Naive thymus-derived CD4-positive, alpha-beta T cell (primary cell): ENCODE measurements around the gene KCNIP3. TPM values are rescaled to one million over a fixed set of nuclear protein-coding genes. Genes with fewer than 3 reads are reported as not detected.

Source experiments
- ATAC-seq: fragments of 150-1000 bp; cut with Tn5 transposase; 2 replicates; pipeline ENCODE4 v1.10.0; 2021; ENCODE audit warnings: mild to moderate bottlenecking, moderate library complexity
- CTCF ChIA-PET: fragments of 350-600 bp; sonication (Branson Sonifier 250); formaldehyde crosslinking; loops from one replicate; lab custom pipeline; 2021; ENCODE audit warnings: antibody characterized with exemption; lab: Charles Lee
- POLR2A ChIA-PET: fragments of 350-600 bp; sonication (Branson Sonifier 250); formaldehyde crosslinking; loops from one replicate; lab custom pipeline; 2021; ENCODE audit warnings: antibody characterized with exemption, inconsistent platforms; lab: Charles Lee
- DNase-seq, 9 donors: peaks; one replicate each; pipeline versions ENCODE4 v3.0.0 to v3.0.0-alpha.2; 2020 to 2022; ENCODE audit warnings: mixed read lengths in 1 of 9
- H3K27ac ChIP-seq: one replicate; pipeline ENCODE4 v1.7.0; 2013; ENCODE audit warnings: mild to moderate bottlenecking, low read depth, low read length, moderate library complexity
- H3K27me3 ChIP-seq, 2 donors: one replicate each; pipeline ENCODE4 v1.7.0; 2013; ENCODE audit warnings: low read length in 2 of 2, mild to moderate bottlenecking in 2 of 2, moderate library complexity in 2 of 2; ENCODE audit not compliant: control insufficient read depth in 2 of 2, insufficient read depth in 2 of 2
- H3K36me3 ChIP-seq, 3 experiments: 1 replicate in 2 of 3; 2 replicates in 1 of 3; pipeline ENCODE4 v1.7.0; 2013; ENCODE audit warnings: low read length in 3 of 3, mild to moderate bottlenecking in 3 of 3, moderate library complexity in 1 of 3; ENCODE audit not compliant: insufficient read depth in 3 of 3, control insufficient read depth in 2 of 3
- H3K4me1 ChIP-seq, 2 donors: one replicate each; pipeline ENCODE4 v1.7.0; 2013; ENCODE audit warnings: low read length in 2 of 2, mild to moderate bottlenecking in 2 of 2, moderate library complexity in 1 of 2; ENCODE audit not compliant: control insufficient read depth in 2 of 2, insufficient read depth in 2 of 2
- H3K4me3 ChIP-seq: 2 replicates; pipeline ENCODE4 v1.7.0; 2013; ENCODE audit warnings: mild to moderate bottlenecking, low read length
- H3K9me3 ChIP-seq, 3 experiments: 1 replicate in 2 of 3; 2 replicates in 1 of 3; pipeline ENCODE4 v1.7.0; 2013; ENCODE audit warnings: low read length in 3 of 3; ENCODE audit not compliant: control insufficient read depth in 2 of 3
- H3K27ac Mint-ChIP-seq, 9 donors: one replicate each; pipeline ENCODE4 v1.8.0; 2020 to 2022; ENCODE audit warnings: mixed read lengths in 9 of 9, mild to moderate bottlenecking in 8 of 9, moderate library complexity in 5 of 9, inconsistent platforms in 2 of 9
- H3K27me3 Mint-ChIP-seq, 5 donors: one replicate each; pipeline ENCODE4 v1.8.0; 2021 to 2022; ENCODE audit warnings: mixed read lengths in 5 of 5, mild to moderate bottlenecking in 1 of 5
- H3K36me3 Mint-ChIP-seq, 5 donors: one replicate each; pipeline ENCODE4 v1.8.0; 2020 to 2022; ENCODE audit warnings: mixed read lengths in 5 of 5, mild to moderate bottlenecking in 3 of 5, inconsistent platforms in 1 of 5
- H3K4me1 Mint-ChIP-seq, 7 donors: one replicate each; pipeline ENCODE4 v1.8.0; 2020 to 2022; ENCODE audit warnings: mixed read lengths in 7 of 7, mild to moderate bottlenecking in 3 of 7, inconsistent platforms in 1 of 7
- H3K4me3 Mint-ChIP-seq, 10 donors: one replicate each; pipeline ENCODE4 v1.8.0; 2020 to 2022; ENCODE audit warnings: mild to moderate bottlenecking in 10 of 10, mixed read lengths in 10 of 10, moderate library complexity in 6 of 10, inconsistent platforms in 2 of 10
- H3K9me3 Mint-ChIP-seq, 11 donors: one replicate each; pipeline ENCODE4 v1.8.0; 2020 to 2022; ENCODE audit warnings: mixed read lengths in 11 of 11, mild to moderate bottlenecking in 4 of 11, inconsistent platforms in 1 of 11, moderate library complexity in 1 of 11
- intact Hi-C, 2 donors: fragments of 100-400 bp; cut with micrococcal nuclease; formaldehyde crosslinking; loops; one replicate each; pipeline ENCODE4 v1.15.1; 2023
- polyA plus RNA-seq, 2 donors: library from polyadenylated mRNA; unstranded; fragments of 300-500 nt; fragmentation: Illumina TruSeq; gene quantifications; one replicate each; pipeline ENCODE4 v1.2.3, GENCODE V29; 2021
- total RNA-seq, 6 experiments: library from RNA in 5 of 6; stranded (reverse) in 5 of 6; gene quantifications; 1 replicate in 5 of 6; 2 replicates in 1 of 6; pipeline ENCODE4 v1.2.3 and lab custom pipeline; 2021 to 2026

The KCNIP3 gene
- total and polyA plus RNA-seq, 7 experiments from 2014 or later: 1.0 TPM; not detected in 6

DNA sequence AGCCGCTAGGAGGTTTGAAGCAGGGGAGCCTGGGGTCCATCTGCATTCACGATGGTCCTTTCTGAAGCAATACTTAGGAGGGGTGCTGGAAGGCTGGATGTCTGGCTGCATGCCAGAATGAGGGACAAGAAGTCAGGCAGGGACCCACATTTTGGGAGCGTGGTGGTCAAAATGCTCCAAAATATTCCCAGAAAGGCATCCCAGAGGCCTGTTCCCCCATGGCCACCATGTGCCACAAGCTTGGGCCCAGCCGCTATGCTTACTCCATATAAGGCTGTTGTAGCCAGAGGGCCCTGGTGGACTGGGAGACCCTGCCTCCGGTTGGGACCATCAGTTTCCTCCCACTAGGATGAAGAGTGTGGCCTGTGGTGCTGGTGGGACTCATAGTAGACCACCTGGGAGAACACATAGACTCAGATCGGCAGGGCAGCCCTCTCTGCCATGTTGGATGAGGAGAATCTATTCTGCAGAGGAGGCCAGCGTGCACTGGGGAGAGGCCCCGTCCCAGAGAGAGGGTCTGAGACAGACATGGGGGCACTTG lies 26.5 kb upstream of the KCNIP3 start:
- Mint-ChIP-seq H3K4me1 (no peaks in the 10 kb centered on the region), H3K36me3 (no peaks in the 10 kb centered on the region), H3K9me3 (no peaks in the 10 kb centered on the region), H3K27me3 (peaks cover 0 to 19% (median 0%) of the 10 kb centered on the region in 5 donors), H3K27ac (no peak overlapping the region), H3K4me3 (no peak overlapping the region)
- Histone ChIP-seq H3K4me1 (no peaks in the 10 kb centered on the region), H3K9me3 (no peaks in the 10 kb centered on the region), H3K27me3 (no peaks in the 10 kb centered on the region), H3K4me3 (no peak overlapping the region), H3K27ac (no peak overlapping the region), H3K36me3 (no peaks in the 10 kb centered on the region)
- ATAC-seq: no peak
- POLR2A ChIA-PET: no interaction called here
- intact Hi-C loops: no loop called here
- no peak for DNase-seq
- CTCF ChIA-PET: no interaction called here

DNA sequence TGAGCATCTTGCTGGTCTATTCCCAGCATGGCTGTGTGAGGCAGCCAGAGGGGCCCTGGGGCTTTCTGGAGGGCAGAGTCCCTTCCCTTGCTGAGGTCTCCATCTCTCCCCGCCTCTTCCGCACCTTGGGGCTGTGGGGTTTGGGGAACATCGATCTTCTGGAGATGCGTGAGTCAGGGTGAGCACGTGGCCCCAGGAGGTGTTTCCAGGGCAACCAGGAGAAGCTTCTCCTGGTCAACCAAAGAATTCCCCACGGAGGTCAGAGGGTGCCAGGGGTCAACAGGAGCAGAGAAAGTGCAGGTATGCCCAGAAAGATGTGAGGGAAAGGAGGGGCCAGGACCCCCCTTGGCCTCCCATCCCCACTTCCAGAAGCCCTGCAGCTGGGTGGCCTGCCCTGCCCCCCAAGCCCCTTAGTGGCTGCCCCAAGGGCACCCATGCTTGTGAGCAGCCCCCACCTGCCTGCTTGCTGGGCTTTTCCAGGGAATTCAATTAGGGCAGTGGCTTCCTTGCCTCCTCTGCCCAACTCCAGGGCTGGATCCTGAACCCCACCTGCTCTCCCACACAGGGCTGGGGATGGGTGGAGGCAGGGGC lies 25.7 kb upstream of the KCNIP3 start:
- intact Hi-C loops: no loop called here
- no peaks in the 10 kb centered on the region for H3K4me1 Mint-ChIP-seq

DNA sequence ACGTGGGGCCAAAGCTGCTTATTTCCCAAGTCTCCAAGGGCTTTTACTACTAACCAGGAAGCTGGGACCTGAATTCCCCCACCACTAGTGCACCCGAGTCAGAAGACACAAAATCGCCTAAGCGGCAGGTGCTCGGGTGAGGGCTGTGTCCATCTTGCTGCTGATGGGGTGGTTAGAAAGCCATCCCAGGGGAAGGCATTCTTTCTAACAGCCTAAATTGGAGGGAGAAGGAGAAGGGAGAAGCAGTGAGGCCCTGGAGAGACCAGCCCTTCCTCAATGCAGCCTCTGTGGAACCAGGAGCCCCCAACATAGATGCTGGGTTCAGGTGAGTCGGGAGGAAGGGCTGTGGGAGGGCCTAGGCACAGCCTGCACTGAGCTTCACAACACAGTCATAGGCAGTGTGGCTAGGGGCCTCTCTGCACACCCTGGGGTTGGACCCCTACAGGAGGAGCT lies 24.8 kb upstream of the KCNIP3 start:
- no peaks in the 10 kb centered on the region for H3K27me3 ChIP-seq
- intact Hi-C loops: no loop called here
- H3K4me1 Mint-ChIP-seq: no peaks in the 10 kb centered on the region
- peaks cover 0 to 6% (median 0%) of the 10 kb centered on the region in 5 donors for H3K27me3 Mint-ChIP-seq
- no peaks in the 10 kb centered on the region for H3K36me3 Mint-ChIP-seq
- ChIA-PET CTCF (no interaction called here), POLR2A (no interaction called here)
- H3K9me3 Mint-ChIP-seq: no peaks in the 10 kb centered on the region
- no peaks in the 10 kb centered on the region for H3K36me3 ChIP-seq
- ATAC-seq: no peak
- no peak overlapping the region for H3K4me3 Mint-ChIP-seq
- H3K27ac ChIP-seq: no peak overlapping the region
- H3K4me3 ChIP-seq: no peak overlapping the region
- no peak for DNase-seq
- no peaks in the 10 kb centered on the region for H3K9me3 ChIP-seq
- H3K27ac Mint-ChIP-seq: no peak overlapping the region
- H3K4me1 ChIP-seq: no peaks in the 10 kb centered on the region

More for the DNA sequence above, 25.7 kb upstream of the KCNIP3 start:
- Histone ChIP-seq H3K4me3 (no peak overlapping the region), H3K4me1 (no peaks in the 10 kb centered on the region), H3K9me3 (no peaks in the 10 kb centered on the region), H3K27ac (no peak overlapping the region), H3K27me3 (no peaks in the 10 kb centered on the region), H3K36me3 (no peaks in the 10 kb centered on the region)
- DNase-seq (peak in 1 of 9 donors; percentile 8), ATAC-seq (no peak)
- Mint-ChIP-seq H3K36me3 (no peaks in the 10 kb centered on the region), H3K4me3 (no peak overlapping the region), H3K27ac (no peak overlapping the region), H3K9me3 (no peaks in the 10 kb centered on the region), H3K27me3 (peaks cover 0 to 11% (median 0%) of the 10 kb centered on the region in 5 donors)
- ChIA-PET CTCF (no interaction called here), POLR2A (no interaction called here)

DNA sequence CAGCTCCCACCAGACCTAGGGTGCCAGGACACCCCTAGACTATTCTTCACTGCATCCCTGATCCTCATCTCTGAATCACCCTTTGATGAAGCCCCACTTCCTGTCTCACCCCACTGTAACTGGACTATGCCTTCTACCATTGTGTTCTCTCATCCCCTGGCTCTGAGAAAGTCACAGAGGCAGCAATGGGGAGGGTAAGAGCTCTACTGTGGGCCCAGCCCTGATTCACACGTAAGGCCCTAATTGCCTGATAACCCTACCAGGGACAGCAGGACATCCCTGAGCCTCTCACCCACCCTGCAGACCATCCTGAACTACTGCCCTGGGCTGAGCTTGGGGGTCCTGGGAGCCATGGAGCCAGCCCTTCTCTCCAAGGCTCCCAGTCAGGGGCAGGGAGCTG lies 24.4 kb upstream of the KCNIP3 start:
- no peaks in the 10 kb centered on the region for H3K36me3 ChIP-seq
- DNase-seq: no peak
- ATAC-seq: no peak
- H3K27ac ChIP-seq: no peak overlapping the region
- intact Hi-C loops: no loop called here
- H3K4me1 ChIP-seq: no peaks in the 10 kb centered on the region
- POLR2A ChIA-PET: no interaction called here
- no peak overlapping the region for H3K27ac Mint-ChIP-seq
- no peaks in the 10 kb centered on the region for H3K27me3 ChIP-seq
- H3K27me3 Mint-ChIP-seq: peaks cover 0 to 5% (median 0%) of the 10 kb centered on the region in 5 donors
- H3K9me3 Mint-ChIP-seq: no peaks in the 10 kb centered on the region
- H3K4me3 ChIP-seq: no peak overlapping the region
- no peaks in the 10 kb centered on the region for H3K36me3 Mint-ChIP-seq
- no peak overlapping the region for H3K4me3 Mint-ChIP-seq
- CTCF ChIA-PET: no interaction called here
- no peaks in the 10 kb centered on the region for H3K4me1 Mint-ChIP-seq
- no peaks in the 10 kb centered on the region for H3K9me3 ChIP-seq

DNA sequence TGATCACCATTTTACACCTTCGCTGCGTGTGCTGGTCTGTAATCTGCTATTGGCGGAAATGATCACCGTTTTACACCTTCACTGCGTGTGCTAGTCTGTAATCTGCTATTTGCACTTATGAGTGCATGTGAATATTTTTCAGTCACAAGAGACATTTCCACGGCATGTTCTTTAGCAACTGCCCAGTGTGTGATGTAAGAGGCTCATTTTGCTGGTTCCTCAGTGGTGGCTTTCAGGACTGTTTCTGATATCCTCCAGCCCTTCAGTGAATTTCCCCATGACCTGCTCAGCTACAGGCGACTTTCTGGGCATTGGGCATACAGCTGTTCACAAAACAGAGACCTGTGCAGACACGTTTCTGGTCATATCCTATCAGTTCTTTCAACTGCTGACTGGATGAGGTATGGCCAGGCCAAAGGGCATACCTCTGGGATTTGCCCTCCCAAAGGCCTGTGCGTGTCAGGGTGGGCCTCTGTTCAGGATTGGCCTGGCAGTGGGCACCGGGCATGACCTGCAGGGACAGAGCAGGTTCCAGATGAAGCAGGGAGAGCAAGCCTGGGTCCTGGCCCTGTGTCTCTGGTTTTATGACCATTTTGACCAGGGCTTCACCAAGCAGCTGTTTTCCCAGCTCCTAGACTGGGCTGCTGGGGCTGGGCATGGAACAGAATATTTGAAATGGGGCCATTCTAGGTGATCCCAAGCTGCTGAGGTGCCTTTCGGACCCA lies 23.4 kb upstream of the KCNIP3 start:
- no peaks in the 10 kb centered on the region for H3K4me1 Mint-ChIP-seq
- Histone ChIP-seq H3K27ac (no peak overlapping the region), H3K4me3 (no peak overlapping the region), H3K27me3 (no peaks in the 10 kb centered on the region), H3K36me3 (no peaks in the 10 kb centered on the region), H3K9me3 (no peaks in the 10 kb centered on the region), H3K4me1 (no peaks in the 10 kb centered on the region)
- ChIA-PET CTCF (no interaction called here), POLR2A (no interaction called here)
- no peak overlapping the region for H3K4me3 Mint-ChIP-seq
- ATAC-seq: no peak
- no peak overlapping the region for H3K27ac Mint-ChIP-seq
- no peaks in the 10 kb centered on the region for H3K36me3 Mint-ChIP-seq
- no peak for DNase-seq
- H3K9me3 Mint-ChIP-seq: no peaks in the 10 kb centered on the region
- intact Hi-C loops: no loop called here
- H3K27me3 Mint-ChIP-seq: no peaks in the 10 kb centered on the region

DNA sequence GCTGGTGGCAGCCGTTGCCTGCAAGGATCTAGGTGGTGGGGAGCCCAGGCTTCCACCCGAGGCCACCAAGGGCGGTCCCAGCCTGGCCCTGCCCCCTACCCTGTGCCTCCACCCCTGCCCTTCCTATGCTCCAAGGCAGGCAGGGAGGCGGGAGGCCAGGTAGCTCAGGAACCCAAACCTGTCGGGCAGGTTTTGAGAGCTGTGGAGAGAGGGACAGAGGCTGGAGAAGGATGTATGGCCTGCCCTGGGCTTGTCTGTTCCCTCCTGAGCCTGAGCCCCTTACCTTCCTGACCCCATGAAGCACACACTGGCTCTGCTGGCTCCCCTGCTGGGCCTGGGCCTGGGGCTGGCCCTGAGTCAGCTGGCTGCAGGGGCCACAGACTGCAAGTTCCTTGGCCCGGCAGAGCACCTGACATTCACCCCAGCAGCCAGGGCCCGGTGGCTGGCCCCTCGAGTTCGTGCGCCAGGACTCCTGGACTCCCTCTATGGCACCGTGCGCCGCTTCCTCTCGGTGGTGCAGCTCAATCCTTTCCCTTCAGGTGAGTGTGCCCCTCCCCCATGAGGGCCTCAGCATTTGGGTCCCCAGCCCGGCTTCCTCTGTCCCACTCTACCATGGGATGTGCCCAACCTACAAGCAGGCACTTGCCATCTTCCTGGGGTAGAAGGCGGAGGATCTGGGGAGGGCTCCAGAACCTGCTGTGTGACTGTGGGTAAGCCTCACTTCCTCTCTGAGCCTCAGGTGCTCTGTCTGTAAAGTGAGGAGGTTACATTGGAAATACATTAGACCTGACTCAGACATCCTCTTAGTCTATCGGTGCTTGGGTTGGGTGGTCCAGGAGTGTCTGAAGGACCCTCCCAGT lies 22.6 kb upstream of the KCNIP3 start, which contains the start of gene PROM2:
PROM2 (plus strand) TSS at position 159 of the 860 bp plus-strand sequence; CDS start at position 296, 137 bp downstream.
- Mint-ChIP-seq H3K36me3 (no peaks in the 10 kb centered on the region), H3K27me3 (no peaks in the 10 kb centered on the region), H3K9me3 (no peaks in the 10 kb centered on the region), H3K27ac (no peak within 1 kb of the TSS), H3K4me1 (no peaks in the 10 kb centered on the region), H3K4me3 (no peak within 1 kb of the TSS)
- Histone ChIP-seq H3K4me3 (no peak within 1 kb of the TSS), H3K9me3 (no peaks in the 10 kb centered on the region), H3K27me3 (no peaks in the 10 kb centered on the region), H3K4me1 (no peaks in the 10 kb centered on the region), H3K36me3 (no peaks in the 10 kb centered on the region), H3K27ac (no peak within 1 kb of the TSS)
- DNase-seq (no peak), ATAC-seq (no peak)
- intact Hi-C loops: no loop called here
- CTCF ChIA-PET: no interaction called here
- POLR2A ChIA-PET: no interaction called here
